CD4-positive, alpha-beta T cell (primary cell): ENCODE measurements around the gene ERC2. TPM values are rescaled to one million over a fixed set of nuclear protein-coding genes. Genes with fewer than 3 reads are reported as not detected.

ENCODE experiments used
- ATAC-seq: fragments of 200-7000 bp; cut with Tn5 transposase; one replicate; pipeline ENCODE4 v1.10.0; 2022; ENCODE audit warnings: mild to moderate bottlenecking; ENCODE audit not compliant: poor library complexity
- CTCF ChIA-PET: fragments of 350-600 bp; sonication (Branson Sonifier 250); formaldehyde crosslinking; loops from one replicate; lab custom pipeline; 2021; ENCODE audit warnings: antibody characterized with exemption, inconsistent platforms; lab: Charles Lee
- POLR2A ChIA-PET: fragments of 350-600 bp; sonication (Branson Sonifier 250); formaldehyde crosslinking; loops from one replicate; lab custom pipeline; 2021; ENCODE audit warnings: antibody characterized with exemption, inconsistent platforms; lab: Charles Lee
- DNase-seq, 14 experiments: peaks; one replicate each; pipeline ENCODE4 v3.0.0-alpha.2; 2013 to 2020; ENCODE audit warnings: mixed read lengths in 2 of 14
- H3K27ac ChIP-seq, 2 donors: one replicate each; pipeline versions ENCODE4 v1.5.1 to v1.7.0; 2013; ENCODE audit warnings: low read length in 2 of 2, low read depth in 1 of 2, mild to moderate bottlenecking in 1 of 2
- H3K27me3 ChIP-seq, 2 experiments: 1 replicate in 1 of 2; 2 replicates in 1 of 2; pipeline versions ENCODE4 v1.6.1 to v1.7.0; 2013; ENCODE audit warnings: low read length in 2 of 2, control low read depth in 1 of 2, mild to moderate bottlenecking in 1 of 2, moderate library complexity in 1 of 2; ENCODE audit not compliant: insufficient read depth in 2 of 2, control insufficient read depth in 1 of 2
- H3K36me3 ChIP-seq: one replicate; pipeline ENCODE4 v1.6.1; 2013; ENCODE audit warnings: low read length, control low read depth; ENCODE audit not compliant: insufficient read depth
- H3K4me1 ChIP-seq: one replicate; pipeline ENCODE4 v1.6.1; 2013; ENCODE audit warnings: low read length, control low read depth; ENCODE audit not compliant: insufficient read depth
- H3K4me3 ChIP-seq: one replicate; pipeline ENCODE4 v1.5.1; 2013; ENCODE audit warnings: mild to moderate bottlenecking, low read length, moderate library complexity
- H3K9me3 ChIP-seq, 2 experiments: 1 replicate in 1 of 2; 2 replicates in 1 of 2; pipeline versions ENCODE4 v1.6.1 to v1.7.0; 2013; ENCODE audit warnings: low read length in 2 of 2, mild to moderate bottlenecking in 2 of 2, control low read depth in 1 of 2, moderate library complexity in 1 of 2; ENCODE audit not compliant: control insufficient read depth in 1 of 2, insufficient read depth in 1 of 2
- H3K27ac Mint-ChIP-seq: one replicate; pipeline ENCODE4 v1.8.0; 2020; ENCODE audit warnings: mixed read lengths
- H3K27me3 Mint-ChIP-seq: one replicate; pipeline ENCODE4 v1.8.0; 2021; ENCODE audit warnings: mixed read lengths
- H3K36me3 Mint-ChIP-seq: one replicate; pipeline ENCODE4 v1.8.0; 2021; ENCODE audit warnings: low read depth, mixed read lengths
- H3K4me1 Mint-ChIP-seq: one replicate; pipeline ENCODE4 v1.8.0; 2021; ENCODE audit warnings: low read depth, mixed read lengths
- H3K4me3 Mint-ChIP-seq: one replicate; pipeline ENCODE4 v1.8.0; 2020; ENCODE audit warnings: mild to moderate bottlenecking, mixed read lengths
- H3K9me3 Mint-ChIP-seq: one replicate; pipeline ENCODE4 v1.8.0; 2020; ENCODE audit warnings: mixed read lengths
- CTCF ChIP-seq: fragments of 200-600 bp; IDR thresholded peaks from one replicate; pipeline ENCODE4 v1.8.0; 2022; ENCODE audit warnings: antibody characterized with exemption, mild to moderate bottlenecking
- intact Hi-C, 2 experiments: fragments of 100-400 bp; cut with DNase I in 1 of 2; cut with micrococcal nuclease in 1 of 2; formaldehyde crosslinking; loops; one replicate each; pipeline versions ENCODE4 v1.15.1 to v1.9.0; 2023 to 2025; cut with DNase I, micrococcal nuclease
- total RNA-seq, 174 experiments: library from RNA in 2 of 174; stranded (reverse) in 2 of 174; gene quantifications; one replicate each; pipeline ENCODE4 v1.2.3 and lab custom pipeline; 2021 to 2026

ERC2 gene
- total RNA-seq, 2 experiments from 2014 or later, result not detected

- Histone ChIP-seq H3K4me1 (no peaks in the 10 kb centered on the region), H3K4me3 (no peak overlapping the region), H3K27ac (no peak overlapping the region), H3K36me3 (no peaks in the 10 kb centered on the region), H3K9me3 (peaks cover 0 to 3% of the 10 kb centered on the region in 2 experiments), H3K27me3 (no peaks in the 10 kb centered on the region)
- DNase-seq (no peak), ATAC-seq (no peak)
- Mint-ChIP-seq H3K27ac (no peak overlapping the region), H3K4me3 (no peak overlapping the region), H3K27me3 (no peaks in the 10 kb centered on the region), H3K4me1 (no peaks in the 10 kb centered on the region), H3K9me3 (peaks cover 3% of the 10 kb centered on the region), H3K36me3 (no peaks in the 10 kb centered on the region)
- TF ChIP-seq CTCF, result no peak
- POLR2A ChIA-PET, result no interaction called here
- intact Hi-C loops, result no loop called here
- CTCF ChIA-PET, result no interaction called here
Measured at GRCh38 chr3:55608301-55608937, 859.8 kb downstream of the ERC2 start.

GRCh38 chr3:55607844-55608243 lies 860.4 kb downstream of the ERC2 start:
- CTCF ChIA-PET, result no interaction called here
- H3K4me3 ChIP-seq, result no peak overlapping the region

GRCh38 chr3:55607175-55607574 lies 861.1 kb downstream of the ERC2 start:
- no peaks in the 10 kb centered on the region for H3K4me1 Mint-ChIP-seq
- H3K9me3 ChIP-seq, result peaks cover 0 to 3% of the 10 kb centered on the region in 2 experiments
- CTCF ChIA-PET, result no interaction called here
- ATAC-seq (no peak), DNase-seq (no peak)
- no peaks in the 10 kb centered on the region for H3K36me3 Mint-ChIP-seq
- H3K27ac ChIP-seq, result no peak overlapping the region
- no peaks in the 10 kb centered on the region for H3K4me1 ChIP-seq
- POLR2A ChIA-PET, result no interaction called here
- H3K27me3 Mint-ChIP-seq, result peaks cover under 1% of the 10 kb centered on the region
- H3K4me3 Mint-ChIP-seq, result no peak overlapping the region
- intact Hi-C loops, result no loop called here
- no peaks in the 10 kb centered on the region for H3K27me3 ChIP-seq
- peaks cover 3% of the 10 kb centered on the region for H3K9me3 Mint-ChIP-seq
- no peak overlapping the region for H3K27ac Mint-ChIP-seq
- no peak for TF ChIP-seq CTCF
- no peaks in the 10 kb centered on the region for H3K36me3 ChIP-seq
- no peak overlapping the region for H3K4me3 ChIP-seq

More at GRCh38 chr3:55607844-55608243, 860.4 kb downstream of the ERC2 start:
- peaks cover 3% of the 10 kb centered on the region for H3K9me3 Mint-ChIP-seq
- H3K36me3 Mint-ChIP-seq, result no peaks in the 10 kb centered on the region
- no peaks in the 10 kb centered on the region for H3K27me3 ChIP-seq
- no peak overlapping the region for H3K27ac ChIP-seq
- DNase-seq (no peak), ATAC-seq (no peak)
- H3K27me3 Mint-ChIP-seq, result no peaks in the 10 kb centered on the region
- POLR2A ChIA-PET, result no interaction called here
- intact Hi-C loops, result no loop called here
- no peak overlapping the region for H3K27ac Mint-ChIP-seq
- H3K9me3 ChIP-seq, result peaks cover 0 to 3% of the 10 kb centered on the region in 2 experiments
- no peaks in the 10 kb centered on the region for H3K36me3 ChIP-seq
- H3K4me3 Mint-ChIP-seq, result no peak overlapping the region
- no peaks in the 10 kb centered on the region for H3K4me1 ChIP-seq
- no peak for TF ChIP-seq CTCF
- no peaks in the 10 kb centered on the region for H3K4me1 Mint-ChIP-seq
